Cardiac fibroblast (primary cell): ENCODE measurements around the gene GPC6.

ENCODE experiments used
- DNase-seq, 2 donors: peaks; one replicate each; pipeline versions ENCODE4 v3.0.0 to v3.0.0-alpha.2; 2010; ENCODE audit warnings: low read depth in 2 of 2
- H3K4me3 ChIP-seq, 2 donors: replicated peaks in 1 of 2; 1 replicate in 1 of 2; 2 replicates in 1 of 2; pipeline ENCODE4 v1.5.1; 2011; ENCODE audit warnings: low read depth in 2 of 2, low read length in 2 of 2, mild to moderate bottlenecking in 2 of 2, moderate library complexity in 1 of 2
- CTCF ChIP-seq: IDR thresholded peaks from one replicate; pipeline ENCODE4 v1.5.1; 2011; ENCODE audit warnings: low read depth, mild to moderate bottlenecking, low read length, inconsistent platforms

Gene GPC6

DNA sequence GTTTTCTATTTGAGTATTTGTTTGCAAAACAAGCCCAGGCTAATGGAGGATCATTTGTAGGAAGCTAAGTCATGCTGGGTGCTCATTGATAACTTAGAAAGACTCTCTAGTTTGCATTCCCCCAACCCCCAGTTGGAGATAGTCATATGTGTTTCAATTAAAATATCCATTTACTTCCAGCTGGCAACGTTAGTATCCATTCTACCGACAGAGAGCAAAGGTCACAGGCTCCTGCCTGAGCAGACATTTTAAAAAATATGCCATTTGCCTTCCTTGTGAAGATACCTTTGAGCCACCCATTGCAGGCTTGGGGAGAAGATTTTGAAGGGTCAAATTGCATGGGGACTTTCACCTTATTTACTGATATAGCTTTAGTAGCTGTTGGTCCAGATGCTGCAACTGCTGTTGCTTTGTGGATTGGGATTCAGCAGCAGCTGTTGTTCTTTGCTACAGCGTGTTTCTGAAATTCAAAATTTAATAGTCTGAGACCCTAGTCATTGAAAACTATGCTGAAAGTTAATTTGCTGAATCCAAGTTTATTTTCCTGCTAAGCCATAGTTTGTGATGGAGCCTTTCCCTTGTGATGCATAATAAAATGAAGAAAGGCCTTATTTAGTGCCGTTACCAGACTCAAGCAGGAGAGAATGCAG, 335.1 kb downstream of the GPC6 start:
- no peak for DNase-seq
- TF ChIP-seq CTCF: no peak
- no peak overlapping the region for H3K4me3 ChIP-seq

DNA sequence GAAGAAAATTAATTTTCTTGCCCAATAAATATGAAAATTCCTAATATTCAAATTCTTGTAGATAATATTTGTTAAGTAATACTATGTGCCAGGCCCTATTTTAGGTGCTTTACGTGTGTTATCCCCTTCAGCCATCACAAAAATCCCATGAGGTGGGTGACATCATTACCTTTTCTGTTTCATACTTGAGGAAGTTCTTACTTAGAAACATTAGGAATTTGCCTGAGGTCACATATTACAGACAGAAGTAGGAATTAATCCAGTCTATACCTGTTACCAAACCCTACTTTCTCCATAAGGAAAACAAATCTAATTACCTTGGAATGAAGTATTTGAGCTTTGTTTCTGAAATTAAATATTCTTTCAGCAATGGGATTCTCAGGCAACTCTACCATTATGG, 336.1 kb downstream of the GPC6 start:
- no peak for TF ChIP-seq CTCF
- no peak for DNase-seq
- no peak overlapping the region for H3K4me3 ChIP-seq

DNA sequence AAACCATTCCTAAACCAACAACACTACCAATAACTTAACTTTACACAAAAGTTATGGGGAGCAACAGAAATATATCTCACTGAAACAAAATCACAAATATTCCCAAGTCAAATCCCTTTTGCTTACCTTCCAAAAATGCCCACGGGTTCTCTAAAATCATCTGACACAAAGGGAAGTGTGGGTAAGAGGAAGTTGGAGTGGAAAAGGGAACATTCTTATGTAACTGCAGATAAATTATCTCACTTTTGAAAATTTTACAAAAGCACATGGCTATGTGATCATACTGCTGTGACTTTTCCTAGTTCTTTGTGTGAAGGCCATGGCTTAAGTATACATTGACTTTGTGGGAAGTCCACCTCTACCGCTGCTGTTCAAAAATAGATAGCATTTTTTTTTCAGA, 350.5 kb downstream of the GPC6 start:
- H3K4me3 ChIP-seq: no peak overlapping the region
- no peak for DNase-seq
- no peak for TF ChIP-seq CTCF

DNA sequence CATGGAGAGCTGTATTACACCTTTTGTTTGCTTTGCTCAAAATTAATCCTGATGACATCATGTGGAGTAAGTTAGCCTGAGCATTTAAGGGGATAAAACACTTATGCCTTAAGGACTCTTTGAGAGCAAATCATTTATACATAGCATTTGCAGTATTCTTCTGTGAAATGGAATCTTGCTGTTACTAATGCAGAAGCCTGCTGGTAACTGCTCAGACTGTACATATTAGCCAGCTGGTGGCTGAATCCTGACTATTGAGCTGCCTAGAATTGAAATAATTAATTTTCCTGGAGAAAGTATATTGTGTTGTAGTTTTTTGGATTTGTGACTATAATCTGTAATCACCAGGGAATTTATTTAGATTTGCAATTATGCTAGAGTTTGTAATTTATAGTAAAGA, 363.2 kb downstream of the GPC6 start:
- H3K4me3 ChIP-seq: no peak overlapping the region
- DNase-seq: no peak
- no peak for TF ChIP-seq CTCF

DNA sequence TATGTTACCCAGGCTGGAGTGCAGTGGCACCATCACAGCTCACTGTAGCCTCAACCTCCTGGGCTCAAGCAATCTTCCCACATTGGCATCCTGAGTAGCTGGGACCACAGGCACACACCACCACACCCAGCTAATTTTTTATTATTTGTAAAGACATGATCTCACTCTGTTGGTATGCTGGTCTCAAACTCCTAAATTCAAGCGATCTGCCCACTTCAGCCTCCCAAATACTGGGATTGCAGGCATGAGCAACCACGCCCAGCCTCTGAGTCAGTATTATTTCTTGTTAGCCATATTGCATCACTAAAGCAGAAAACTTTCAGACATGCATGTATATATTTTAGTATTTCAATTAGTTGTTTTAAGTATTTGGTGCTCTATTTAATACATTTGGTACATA, 376.4 kb downstream of the GPC6 start:
- DNase-seq: peak; percentile 87 to 88
- no peak overlapping the region for H3K4me3 ChIP-seq
- TF ChIP-seq CTCF: no peak

DNA sequence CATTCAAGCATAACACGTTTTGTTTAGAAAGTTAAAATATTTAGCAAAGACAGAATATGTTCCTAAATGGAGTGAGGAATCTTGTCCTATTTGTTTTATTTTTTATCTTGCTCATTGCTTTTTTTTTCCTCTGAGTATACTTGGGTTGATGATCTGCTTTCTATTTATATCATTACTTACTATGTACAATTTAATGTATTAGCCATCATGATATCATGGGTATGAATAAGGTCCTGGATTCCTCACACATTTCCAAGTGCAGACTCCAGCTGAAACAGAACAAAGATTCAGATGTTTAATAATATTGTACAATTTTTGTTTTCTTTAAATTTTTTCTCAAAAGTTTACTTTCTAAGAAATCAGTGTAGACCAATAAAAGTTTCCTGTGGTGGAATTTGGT, 388.2 kb downstream of the GPC6 start:
- DNase-seq: no peak
- no peak for TF ChIP-seq CTCF
- H3K4me3 ChIP-seq: no peak overlapping the region

DNA sequence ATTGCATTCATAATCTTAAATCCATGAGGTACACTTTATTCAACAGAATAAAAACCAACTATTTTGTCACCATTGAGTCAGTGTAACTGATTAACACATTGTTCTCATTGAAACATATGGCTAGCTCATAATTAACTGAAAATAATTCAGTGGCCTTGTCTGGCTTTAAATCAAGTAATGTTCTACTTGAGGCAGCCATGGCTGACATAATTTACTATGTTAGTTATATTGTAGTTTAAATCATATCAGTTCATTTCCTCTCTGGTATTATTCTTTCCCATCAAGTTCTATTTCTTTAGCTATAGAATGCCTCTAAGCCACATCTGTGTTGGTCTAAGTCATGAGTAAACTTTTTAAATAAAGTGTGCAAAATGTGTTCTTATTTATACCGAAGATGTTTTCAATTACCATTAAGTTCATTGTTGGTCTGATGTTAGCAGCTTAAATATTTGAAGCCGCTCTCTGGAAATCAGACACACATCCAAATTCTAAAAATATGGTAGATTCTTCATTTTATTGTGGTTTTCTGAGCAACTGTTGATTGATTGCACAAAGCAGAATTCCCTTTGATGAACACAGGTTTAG, 393.7 kb downstream of the GPC6 start:
- H3K4me3 ChIP-seq: no peak overlapping the region
- DNase-seq: no peak
- TF ChIP-seq CTCF: no peak
